DMS114 treated with DMSO at 0.1 percent for 48 hours (cell line): ENCODE measurements around the gene FAF1.

Experiments
- DNase-seq: peaks from one replicate; lab custom pipeline; 2025; ENCODE audit not compliant: unreplicated experiment; lab: John Stamatoyannopoulos, UW

FAF1 gene

GRCh38 chr1:50420689-50421365 lies 539.2 kb downstream of the FAF1 start:
- DNase-seq = no peak

DNA sequence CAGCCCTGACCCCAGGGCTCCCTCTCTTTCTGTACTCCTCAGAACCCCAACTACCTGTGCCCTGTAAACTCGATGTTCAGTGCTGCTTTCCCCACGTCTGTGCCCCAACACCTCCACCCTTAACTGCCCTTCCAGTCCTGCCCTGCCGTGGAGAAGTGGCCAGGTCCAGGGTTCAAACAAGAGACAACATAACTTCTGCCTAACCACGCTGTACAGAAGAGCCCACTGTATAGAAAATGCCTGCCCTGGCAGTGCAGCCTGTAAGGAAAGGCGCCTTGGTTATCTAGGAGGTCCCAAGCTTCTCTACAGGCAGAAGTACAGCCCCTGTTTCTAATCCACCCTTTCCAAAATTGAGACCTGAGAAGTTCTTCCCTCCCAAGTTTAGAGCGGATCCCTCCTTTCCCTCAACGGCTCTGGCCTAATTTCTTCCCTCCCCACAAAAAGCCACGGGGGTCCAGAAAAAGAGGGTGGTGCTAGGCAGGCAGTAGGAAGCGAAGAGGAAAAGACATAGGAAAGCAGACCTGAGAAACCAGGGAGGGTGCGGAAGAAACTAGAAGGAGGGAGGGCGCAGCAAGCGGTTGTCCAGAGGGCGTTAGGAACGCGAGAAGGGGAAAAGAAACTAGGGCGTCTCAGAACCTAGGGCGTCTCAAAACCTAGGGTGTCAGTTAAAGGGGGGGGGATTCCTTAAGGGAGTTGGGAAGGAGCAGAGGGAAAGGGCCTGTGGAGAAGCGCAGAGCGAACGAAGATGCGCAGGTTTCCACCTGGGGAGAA lies 540.0 kb downstream of the FAF1 start:
- DNase-seq = no peak

GRCh38 chr1:50419192-50419906 lies 540.7 kb downstream of the FAF1 start:
- DNase-seq = no peak

- no peak for DNase-seq
Observed at GRCh38 chr1:50418600-50419109, 541.4 kb downstream of the FAF1 start.

- DNase-seq = no peak
Observed at GRCh38 chr1:50417946-50418599, 542.0 kb downstream of the FAF1 start.

DNA sequence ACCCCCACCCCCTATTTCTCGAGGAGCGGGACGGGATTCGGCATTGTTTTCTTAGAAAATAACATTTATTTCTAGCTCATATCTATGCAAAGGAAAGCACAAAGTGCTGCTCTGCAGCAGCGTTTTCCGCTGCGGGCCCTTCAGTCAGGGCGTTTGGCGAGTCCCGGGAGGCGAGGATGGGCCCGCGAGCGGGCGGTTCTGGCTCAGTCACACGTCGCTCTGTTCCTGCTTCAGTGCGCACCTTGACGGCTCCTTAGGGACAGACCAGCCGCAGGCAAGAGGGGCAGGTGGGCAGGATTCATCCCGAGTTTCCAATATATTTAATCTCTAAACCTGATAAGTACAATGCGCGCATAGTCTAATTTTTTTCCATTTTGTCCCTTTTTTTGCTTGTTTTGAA lies 542.6 kb downstream of the FAF1 start:
- DNase-seq = no peak

DNA sequence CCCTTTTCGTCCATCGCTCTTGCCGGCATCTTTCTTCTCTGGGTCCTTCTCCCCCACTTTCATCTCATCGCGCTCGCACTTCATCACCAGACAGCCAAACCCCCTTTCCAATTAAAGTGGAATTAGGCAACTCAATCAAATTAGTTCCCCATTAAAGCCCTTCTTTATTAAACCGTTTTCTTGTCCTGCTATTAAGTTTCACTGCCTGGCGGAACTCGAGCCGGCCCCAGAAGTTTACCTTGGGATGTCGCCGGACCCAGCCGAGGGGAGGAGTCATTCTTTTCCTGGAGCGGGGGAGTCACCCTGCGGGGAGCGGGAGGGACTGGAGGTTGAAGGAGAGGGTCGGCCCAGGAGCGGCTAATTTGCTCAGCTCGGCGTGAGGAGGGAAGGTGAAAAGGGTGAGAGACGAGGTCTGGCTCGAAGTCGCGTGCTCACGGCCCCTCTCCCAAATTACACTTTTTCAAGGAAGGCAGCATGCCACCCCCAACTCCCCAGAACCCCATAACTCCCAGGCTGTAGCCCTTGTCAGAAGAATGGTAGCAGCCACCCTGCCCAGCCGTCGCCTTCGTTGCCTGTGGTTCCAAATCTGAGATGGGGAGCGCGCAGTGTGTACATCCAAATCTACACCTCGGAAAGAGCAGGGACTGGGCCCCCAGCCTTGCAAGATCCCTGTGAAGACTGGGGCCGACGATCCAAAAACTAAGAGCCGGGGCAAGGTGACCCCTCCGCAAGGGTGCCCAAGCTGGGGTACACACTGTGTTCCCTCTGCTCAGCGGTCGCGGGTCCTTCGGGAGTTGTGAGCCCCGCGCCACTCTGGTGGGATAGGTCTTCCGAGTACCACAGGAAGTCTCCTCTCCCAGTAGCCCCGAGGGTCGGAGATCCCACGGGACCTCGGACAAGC lies 543.3 kb downstream of the FAF1 start:
- no peak for DNase-seq

DNA sequence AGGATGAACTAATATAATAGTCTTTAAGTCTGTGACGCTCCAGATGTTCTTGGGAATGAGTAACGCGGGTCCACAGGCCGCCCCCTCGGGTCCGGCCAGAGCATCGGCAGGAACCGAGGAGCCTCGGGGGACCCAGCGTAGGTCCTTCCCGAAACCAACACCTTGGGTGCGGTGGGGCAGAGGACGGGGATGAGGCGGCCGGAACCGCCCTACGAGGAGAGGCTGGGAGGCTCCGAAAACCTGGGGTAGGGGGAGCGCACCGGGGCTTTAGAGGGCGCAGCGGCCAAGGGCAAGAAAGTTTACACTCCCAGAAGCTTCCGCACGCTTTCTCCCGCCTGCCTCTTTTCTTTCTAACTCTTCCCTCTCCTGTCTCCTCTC lies 543.9 kb downstream of the FAF1 start:
- no peak for DNase-seq

DNA sequence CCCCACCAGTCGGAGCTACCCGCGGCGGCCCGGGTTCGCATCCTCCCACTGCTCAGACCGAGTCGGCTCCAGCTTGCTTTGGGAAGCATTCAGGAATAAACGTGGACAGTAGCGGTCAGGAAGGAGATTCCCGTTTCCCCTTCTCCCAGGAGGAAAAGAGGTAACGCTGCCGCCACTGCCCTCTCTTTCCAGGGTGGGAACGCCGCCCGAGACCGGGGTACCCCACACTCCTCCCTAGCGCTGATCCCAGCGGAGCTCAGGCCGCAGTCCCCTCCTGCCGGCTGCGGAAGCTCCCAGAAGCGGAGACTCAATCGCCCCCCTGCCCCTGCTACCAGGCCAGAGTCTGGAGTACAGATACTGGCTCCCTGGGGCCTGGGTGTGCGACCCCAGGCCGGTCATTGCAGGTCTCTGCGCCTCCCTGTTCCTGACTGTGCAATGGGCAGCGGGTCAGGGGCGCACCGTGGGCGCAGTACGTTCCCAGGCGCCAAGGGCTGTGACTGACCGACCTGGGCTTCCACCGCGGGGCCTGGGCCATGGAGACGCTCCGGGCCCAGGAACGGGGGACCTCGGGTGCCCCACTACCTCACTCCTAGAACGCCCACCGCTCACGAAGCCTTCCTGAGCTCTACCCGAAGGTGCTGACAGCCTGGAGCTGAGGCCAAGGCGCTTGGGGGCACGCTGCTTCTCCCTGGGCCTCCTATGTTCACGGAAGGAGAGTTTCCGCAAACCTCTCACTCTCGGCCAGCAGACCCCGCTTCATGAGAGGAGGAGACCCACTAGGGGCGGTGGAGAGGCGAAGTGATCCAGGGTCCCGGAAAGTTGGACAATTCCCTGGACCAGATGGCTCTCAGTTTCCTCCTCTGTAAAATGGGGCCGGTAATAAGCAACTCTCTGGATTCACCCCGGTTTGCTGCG lies 544.6 kb downstream of the FAF1 start:
- DNase-seq = no peak

- DNase-seq = no peak
Observed at GRCh38 chr1:50414853-50415234, 545.2 kb downstream of the FAF1 start.

GRCh38 chr1:50412813-50413476 lies 547.1 kb downstream of the FAF1 start:
- DNase-seq = no peak

DNA sequence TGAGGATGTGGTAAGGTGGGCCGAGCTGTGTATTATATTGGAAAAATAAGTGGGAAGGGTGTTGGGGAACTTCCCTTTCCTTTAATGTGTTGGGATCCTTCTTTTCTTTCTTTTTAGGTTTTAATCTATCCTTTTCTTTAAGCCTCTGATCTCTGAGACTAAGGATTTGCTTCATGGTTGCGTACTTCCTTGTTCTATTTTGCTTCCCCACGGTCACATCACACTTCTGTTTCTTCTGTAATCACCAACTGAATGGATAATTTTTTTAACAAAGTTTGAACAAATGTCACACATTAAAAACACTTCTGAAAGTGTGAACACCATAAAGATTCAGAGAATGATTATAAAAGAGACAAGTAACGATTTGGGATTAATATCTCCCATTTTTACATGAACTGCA lies 554.3 kb downstream of the FAF1 start:
- no peak for DNase-seq

DNA sequence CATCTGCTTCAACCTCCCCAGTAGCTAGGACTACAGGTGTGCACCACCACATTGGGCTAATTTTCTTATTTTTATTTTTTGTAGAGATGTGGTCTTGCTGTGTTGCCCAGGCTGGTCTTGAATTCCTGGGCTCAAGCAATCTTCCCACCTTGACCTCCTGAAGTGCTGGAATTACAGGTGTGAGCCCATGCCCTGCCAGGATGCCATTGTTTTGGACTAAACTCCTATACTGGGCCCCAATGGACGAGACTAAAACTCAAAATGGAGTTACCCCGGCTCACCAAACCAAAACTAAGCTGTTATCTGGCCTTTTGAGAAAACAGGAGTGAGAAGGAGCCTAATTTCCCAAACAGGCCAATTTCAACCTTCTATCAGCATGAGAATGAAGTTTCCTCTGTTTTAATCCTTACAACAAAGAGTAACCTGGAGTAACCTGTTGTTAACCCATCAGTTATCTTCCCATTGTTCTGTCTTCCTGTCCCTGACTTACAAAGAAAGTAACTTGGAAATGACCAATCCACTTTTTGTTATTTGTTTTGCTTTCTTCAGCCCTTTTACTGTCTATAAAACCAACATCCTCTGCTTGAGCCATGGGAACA lies 566.4 kb downstream of the FAF1 start:
- DNase-seq = no peak
